Activated T-cell treated with anti-CD3 and anti-CD28 coated beads, Interleukin-2, amount 50 U/mL, for 24 hours (primary cell): ENCODE data around the gene CBY3.
"Not testable (repeated sequence)": the region's sequence is repeated elsewhere in the genome, so short reads cannot be mapped to it uniquely, and the experiment has no call there.

ENCODE experiments used
- DNase-seq: peaks from one replicate; pipeline ENCODE4 v3.0.0-alpha.2; 2020
- H3K27ac Mint-ChIP-seq: 2 replicates; pipeline ENCODE4 v1.8.0; 2020; ENCODE audit warnings: mild to moderate bottlenecking, mixed read lengths
- H3K27me3 Mint-ChIP-seq: 2 replicates; pipeline ENCODE4 v1.8.0; 2020; ENCODE audit warnings: mixed read lengths
- H3K36me3 Mint-ChIP-seq: 2 replicates; pipeline ENCODE4 v1.8.0; 2020; ENCODE audit warnings: low read depth, mixed read lengths
- H3K4me1 Mint-ChIP-seq: 2 replicates; pipeline ENCODE4 v1.8.0; 2020; ENCODE audit warnings: low read depth, mixed read lengths
- H3K4me3 Mint-ChIP-seq: 2 replicates; pipeline ENCODE4 v1.8.0; 2020; ENCODE audit warnings: mild to moderate bottlenecking, moderate library complexity, mixed read lengths
- H3K9me3 Mint-ChIP-seq: 2 replicates; pipeline ENCODE4 v1.8.0; 2020; ENCODE audit warnings: mixed read lengths

The CBY3 gene

DNA sequence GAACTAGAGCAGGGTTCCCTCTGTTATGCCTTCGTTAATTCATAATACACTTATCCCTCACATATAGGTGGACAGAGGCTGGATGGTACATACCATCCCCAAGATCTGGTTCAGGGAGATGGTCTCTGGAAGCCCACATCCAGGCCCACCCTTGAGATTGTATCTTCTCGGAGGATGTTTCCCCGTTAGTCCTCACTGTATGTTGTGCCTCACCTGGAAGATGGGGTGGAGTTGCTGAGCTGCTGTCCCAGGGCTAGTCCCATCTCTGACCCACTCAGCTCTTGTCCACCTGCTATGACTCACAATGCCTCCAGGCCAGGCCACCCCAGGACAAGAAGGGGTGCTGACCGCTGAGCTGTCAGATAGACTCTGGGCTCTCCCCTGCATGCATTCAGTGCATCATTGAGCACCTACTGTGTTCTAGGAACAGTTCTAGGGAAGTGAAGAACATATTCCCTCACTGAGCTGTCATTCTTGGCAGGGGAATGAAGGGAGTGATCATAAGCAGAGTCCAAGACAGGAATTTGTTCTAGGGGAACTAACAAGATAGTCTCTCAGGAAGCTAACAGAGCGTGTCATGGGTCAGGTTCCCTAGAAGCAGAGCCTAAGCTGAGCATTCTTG lies at the start of gene CBY3:
TSS of gene CBY3 (minus strand) at position 255 of the 622 bp plus-strand sequence. CDS start at position 139, 116 bp downstream.
- no peaks in the 10 kb centered on the region for H3K27me3 Mint-ChIP-seq
- H3K27ac Mint-ChIP-seq = peak within 1 kb of the TSS; percentile 64
- H3K9me3 Mint-ChIP-seq = peaks cover 3% of the 10 kb centered on the region
- peaks cover 31% of the 10 kb centered on the region for H3K4me1 Mint-ChIP-seq
- H3K36me3 Mint-ChIP-seq = peaks cover 42% of the 10 kb centered on the region
- no peak for DNase-seq
- peak within 1 kb of the TSS; percentile 70 for H3K4me3 Mint-ChIP-seq

GRCh38 chr5:179730356-179730755 lies 49.5 kb upstream of the CBY3 start:
- no peak for DNase-seq
- Mint-ChIP-seq H3K4me1 (peaks cover 33% of the 10 kb centered on the region), H3K27ac (peak overlapping the region; percentile 90), H3K36me3 (peaks cover 82% of the 10 kb centered on the region), H3K27me3 (no peaks in the 10 kb centered on the region), H3K9me3 (no peaks in the 10 kb centered on the region), H3K4me3 (no peak overlapping the region)

GRCh38 chr5:179729727-179730126 lies 48.9 kb upstream of the CBY3 start:
- peaks cover 29% of the 10 kb centered on the region for H3K4me1 Mint-ChIP-seq
- H3K27ac Mint-ChIP-seq = peak overlapping the region; percentile 90
- H3K27me3 Mint-ChIP-seq = no peaks in the 10 kb centered on the region
- DNase-seq = no peak
- H3K9me3 Mint-ChIP-seq = no peaks in the 10 kb centered on the region
- peaks cover 87% of the 10 kb centered on the region for H3K36me3 Mint-ChIP-seq
- no peak overlapping the region for H3K4me3 Mint-ChIP-seq

GRCh38 chr5:179729303-179729702 lies 48.5 kb upstream of the CBY3 start:
- Mint-ChIP-seq H3K27me3 (no peaks in the 10 kb centered on the region), H3K4me1 (peaks cover 25% of the 10 kb centered on the region), H3K4me3 (no peak overlapping the region), H3K36me3 (peaks cover 87% of the 10 kb centered on the region), H3K27ac (peak overlapping the region; percentile 90), H3K9me3 (no peaks in the 10 kb centered on the region)
- DNase-seq = no peak

DNA sequence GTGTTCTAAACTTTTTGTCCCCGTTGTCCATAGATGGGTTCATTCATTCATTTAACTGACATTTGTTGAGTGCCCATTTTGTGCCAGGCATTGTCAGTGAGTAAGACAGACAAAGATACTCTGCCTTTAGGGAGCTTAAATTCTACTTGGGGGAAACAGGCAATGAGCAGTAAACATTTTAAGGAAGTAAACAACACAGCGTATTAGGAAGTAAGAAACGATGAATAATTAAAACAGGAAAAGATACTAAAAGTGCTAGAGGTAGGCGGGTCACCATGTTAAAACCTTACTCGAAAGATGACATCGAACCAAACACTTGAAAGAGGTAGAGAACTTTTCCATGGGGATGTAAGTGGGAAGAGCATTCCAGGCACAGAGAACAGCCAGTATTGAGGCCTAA lies 46.3 kb upstream of the CBY3 start:
- H3K4me1 Mint-ChIP-seq = peaks cover 20% of the 10 kb centered on the region

DNA sequence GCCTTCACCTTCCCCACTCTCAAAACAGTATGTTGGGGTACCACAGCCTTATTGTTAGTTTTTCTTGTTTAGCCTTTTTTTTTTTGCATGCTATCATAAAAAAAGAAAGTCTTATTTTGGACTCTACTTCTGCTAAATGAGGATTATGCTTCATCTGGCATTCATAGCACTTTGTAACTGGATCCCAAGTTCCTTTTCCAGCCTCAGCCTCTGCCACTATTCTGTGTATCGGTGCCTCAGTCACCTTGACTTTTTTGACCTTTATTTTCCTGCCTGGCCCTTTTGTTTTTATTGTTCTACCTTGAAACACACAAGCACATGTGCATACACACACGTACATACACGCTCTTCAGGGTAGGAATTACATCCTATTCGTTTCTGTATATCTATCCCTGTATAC lies 43.3 kb upstream of the CBY3 start:
- no peaks in the 10 kb centered on the region for H3K9me3 Mint-ChIP-seq
- no peak for DNase-seq
- peaks cover 93% of the 10 kb centered on the region for H3K36me3 Mint-ChIP-seq
- H3K27ac Mint-ChIP-seq = peak overlapping the region; percentile 63
- no peaks in the 10 kb centered on the region for H3K4me1 Mint-ChIP-seq
- H3K4me3 Mint-ChIP-seq = no peak overlapping the region
- no peaks in the 10 kb centered on the region for H3K27me3 Mint-ChIP-seq

More for the DNA sequence above, 46.3 kb upstream of the CBY3 start:
- Mint-ChIP-seq H3K36me3 (peaks cover 98% of the 10 kb centered on the region), H3K27me3 (no peaks in the 10 kb centered on the region), H3K4me3 (no peak overlapping the region), H3K27ac (peak overlapping the region; percentile 32), H3K9me3 (no peaks in the 10 kb centered on the region)
- DNase-seq = no peak

DNA sequence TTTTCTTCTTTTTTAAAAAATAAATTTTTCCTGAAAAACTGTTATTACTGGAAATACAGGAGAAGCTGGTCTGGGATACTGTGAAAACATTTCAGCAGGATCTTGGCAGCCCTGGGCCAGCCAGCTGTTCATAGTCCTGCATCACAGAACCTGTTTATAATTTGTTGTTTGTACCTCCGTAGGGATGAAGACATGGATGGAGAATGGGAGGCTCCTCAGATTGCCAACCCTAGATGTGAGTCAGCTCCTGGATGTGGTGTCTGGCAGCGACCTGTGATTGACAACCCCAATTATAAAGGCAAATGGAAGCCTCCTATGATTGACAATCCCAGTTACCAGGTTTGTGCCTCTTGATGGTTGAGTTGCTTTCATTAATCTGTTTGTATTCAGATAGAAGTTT lies 39.4 kb upstream of the CBY3 start:
- H3K27me3 Mint-ChIP-seq = no peaks in the 10 kb centered on the region
- DNase-seq = no peak
- H3K4me3 Mint-ChIP-seq = no peak overlapping the region
- H3K9me3 Mint-ChIP-seq = no peaks in the 10 kb centered on the region
- peaks cover 93% of the 10 kb centered on the region for H3K36me3 Mint-ChIP-seq
- H3K4me1 Mint-ChIP-seq = peaks cover 17% of the 10 kb centered on the region
- no peak overlapping the region for H3K27ac Mint-ChIP-seq

DNA sequence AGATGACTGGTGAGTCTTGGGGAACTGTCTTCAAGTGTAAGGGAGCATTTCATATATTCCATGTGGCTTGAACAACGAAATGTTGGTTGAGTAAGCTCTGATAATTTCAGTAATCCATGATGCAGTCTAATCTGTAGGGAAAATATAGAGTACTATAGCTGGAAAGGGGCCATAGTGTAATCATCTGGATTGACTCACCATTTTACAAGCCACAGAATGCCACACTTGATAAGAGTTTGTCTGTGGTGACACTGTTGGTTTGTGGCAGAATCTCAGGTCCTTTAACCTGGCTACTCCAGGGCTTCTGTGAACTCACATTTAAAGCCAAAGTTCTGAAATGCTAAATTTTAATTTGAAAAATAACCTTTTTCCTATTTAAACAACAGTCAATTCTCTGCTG lies 35.5 kb upstream of the CBY3 start:
- Mint-ChIP-seq H3K27ac (peak overlapping the region; percentile 73), H3K4me3 (no peak overlapping the region), H3K36me3 (peaks cover 90% of the 10 kb centered on the region), H3K4me1 (peaks cover 17% of the 10 kb centered on the region), H3K9me3 (no peaks in the 10 kb centered on the region), H3K27me3 (no peaks in the 10 kb centered on the region)
- no peak for DNase-seq

DNA sequence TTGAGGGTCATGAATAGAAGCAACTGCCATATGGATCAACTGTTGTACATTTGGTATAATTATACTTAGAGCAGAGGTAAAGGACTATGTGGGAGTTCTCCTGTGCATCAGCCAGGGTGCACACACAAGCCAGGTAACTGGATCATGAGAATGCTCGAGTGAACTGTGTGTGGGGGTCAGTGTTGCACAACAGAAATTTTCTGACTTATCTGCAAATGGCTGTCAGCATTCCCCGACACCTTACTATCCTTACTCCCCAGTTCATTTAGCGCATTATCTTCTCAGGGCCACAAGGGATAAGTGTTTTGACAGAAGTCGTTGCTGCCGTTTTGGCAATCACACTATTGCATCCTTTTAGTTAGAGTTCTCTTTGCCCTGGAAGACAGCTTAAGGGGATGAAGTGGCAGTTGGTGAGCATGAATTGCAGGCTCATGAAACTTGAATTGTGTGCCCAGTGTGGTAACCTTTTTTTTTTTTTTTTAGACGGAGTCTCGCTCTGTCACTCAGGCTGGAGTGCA lies 19.6 kb upstream of the CBY3 start:
- Mint-ChIP-seq H3K4me3 (peak overlapping the region; percentile 98), H3K36me3 (peaks cover 73% of the 10 kb centered on the region), H3K4me1 (peaks cover 53% of the 10 kb centered on the region), H3K27ac (peak overlapping the region; percentile 99), H3K27me3 (no peaks in the 10 kb centered on the region), H3K9me3 (no peaks in the 10 kb centered on the region)
- DNase-seq = no peak

GRCh38 chr5:179699616-179700237 lies 18.9 kb upstream of the CBY3 start:
- DNase-seq = peak; percentile 59
- no peaks in the 10 kb centered on the region for H3K27me3 Mint-ChIP-seq
- H3K27ac Mint-ChIP-seq = peak overlapping the region; percentile 99
- no peaks in the 10 kb centered on the region for H3K9me3 Mint-ChIP-seq
- H3K36me3 Mint-ChIP-seq = peaks cover 66% of the 10 kb centered on the region
- H3K4me1 Mint-ChIP-seq = peaks cover 48% of the 10 kb centered on the region
- peak overlapping the region; percentile 98 for H3K4me3 Mint-ChIP-seq

DNA sequence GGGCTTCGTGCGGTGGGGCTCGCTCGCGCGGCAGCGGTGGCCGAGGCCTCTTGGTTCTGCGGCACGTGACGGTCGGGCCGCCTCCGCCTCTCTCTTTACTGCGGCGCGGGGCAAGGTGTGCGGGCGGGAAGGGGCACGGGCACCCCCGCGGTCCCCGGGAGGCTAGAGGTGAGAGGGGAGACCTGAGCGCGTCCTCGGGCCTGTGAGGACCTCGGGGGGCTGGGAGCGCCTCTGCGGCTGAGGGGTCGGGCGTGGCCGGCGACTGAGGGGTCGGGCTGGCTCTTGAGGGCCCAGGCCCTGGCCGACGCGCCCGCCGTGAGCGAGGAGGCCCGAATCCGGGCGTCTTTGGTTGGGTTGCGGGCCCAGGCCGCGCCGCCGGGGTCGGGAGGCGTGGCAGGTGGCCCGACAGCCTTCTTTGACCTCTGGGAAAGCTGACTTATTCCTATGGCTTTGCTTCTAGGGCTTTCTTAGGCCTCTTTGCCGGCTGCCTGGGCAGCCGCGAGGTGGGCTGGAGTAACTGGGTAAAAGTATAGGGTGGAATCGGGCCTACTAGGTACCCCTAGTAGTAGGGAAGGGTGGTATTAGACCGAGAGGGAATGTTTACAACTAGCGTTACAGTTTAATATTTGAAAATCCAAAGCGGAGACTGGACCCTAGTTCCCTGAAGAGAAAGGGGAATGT lies 18.2 kb upstream of the CBY3 start, which contains the start of gene CANX:
TSS of gene CANX (plus strand) at position 33 of the 681 bp plus-strand sequence. CDS start 6,715 bp downstream, outside the sequence.
- Mint-ChIP-seq H3K27ac (peak within 1 kb of the TSS; percentile 99), H3K36me3 (peaks cover 61% of the 10 kb centered on the region), H3K4me1 (peaks cover 47% of the 10 kb centered on the region), H3K9me3 (no peaks in the 10 kb centered on the region), H3K4me3 (peak within 1 kb of the TSS; percentile 98), H3K27me3 (no peaks in the 10 kb centered on the region)
- DNase-seq = no peak

GRCh38 chr5:179697993-179698934 lies 17.4 kb upstream of the CBY3 start:
- H3K36me3 Mint-ChIP-seq = peaks cover 53% of the 10 kb centered on the region
- DNase-seq = peak; percentile 99
- H3K27me3 Mint-ChIP-seq = no peaks in the 10 kb centered on the region
- H3K9me3 Mint-ChIP-seq = no peaks in the 10 kb centered on the region
- H3K27ac Mint-ChIP-seq = peak overlapping the region; percentile 99
- H3K4me3 Mint-ChIP-seq = peak overlapping the region; percentile 98
- peaks cover 39% of the 10 kb centered on the region for H3K4me1 Mint-ChIP-seq

DNA sequence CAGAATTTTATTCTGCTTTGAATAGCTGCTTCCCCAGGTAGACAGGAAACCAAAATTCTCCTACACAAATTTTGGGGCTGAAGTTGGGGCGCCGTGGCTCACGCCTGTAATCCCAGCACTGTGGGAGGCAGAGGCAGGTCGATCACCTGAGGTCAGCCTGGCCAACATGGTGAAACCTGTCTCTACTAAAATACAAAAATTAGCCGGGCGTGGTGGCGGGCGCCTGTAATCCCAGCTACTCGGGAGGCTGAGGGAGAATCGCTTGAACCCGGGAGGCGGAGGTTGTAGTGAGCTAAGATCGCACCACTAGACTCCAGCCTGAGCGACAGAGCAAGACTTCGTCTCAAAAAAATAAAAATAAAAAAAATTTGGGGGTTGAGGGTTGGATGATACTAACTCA lies 16.7 kb upstream of the CBY3 start:
- Mint-ChIP-seq H3K27ac (peak overlapping the region; percentile 99), H3K4me1 (peaks cover 36% of the 10 kb centered on the region), H3K4me3 (peak overlapping the region; percentile 98), H3K36me3 (peaks cover 46% of the 10 kb centered on the region)
- not testable (repeated sequence) for DNase-seq, H3K9me3 Mint-ChIP-seq, H3K27me3 Mint-ChIP-seq

DNA sequence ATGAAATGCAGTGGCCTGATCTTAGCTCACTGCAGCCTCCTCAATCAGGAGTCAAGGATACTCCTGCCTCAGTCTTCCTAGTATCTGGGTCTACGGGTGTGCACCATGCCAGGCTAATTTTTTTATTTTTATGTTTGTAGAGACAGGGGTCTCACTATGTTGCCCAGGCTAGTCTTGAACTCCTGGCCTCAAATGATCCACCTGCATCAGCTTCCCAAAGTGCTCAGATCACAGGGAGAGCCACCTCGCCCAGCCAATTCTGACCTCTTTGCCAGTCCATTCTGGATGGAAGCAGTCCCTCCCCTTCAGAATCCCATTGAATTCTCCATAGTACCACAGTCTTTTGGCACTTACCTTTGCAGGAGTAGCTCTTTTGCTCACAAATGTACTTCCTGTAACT lies 16.3 kb upstream of the CBY3 start:
- H3K4me1 Mint-ChIP-seq = peaks cover 32% of the 10 kb centered on the region
- H3K4me3 Mint-ChIP-seq = peak overlapping the region; percentile 98
- H3K36me3 Mint-ChIP-seq = peaks cover 41% of the 10 kb centered on the region
- H3K27me3 Mint-ChIP-seq = no peaks in the 10 kb centered on the region
- no peak for DNase-seq
- H3K9me3 Mint-ChIP-seq = no peaks in the 10 kb centered on the region
- H3K27ac Mint-ChIP-seq = peak overlapping the region; percentile 99
